Activated CD4-positive, alpha-beta T cell treated with anti-CD3 and anti-CD28 coated beads, Interleukin-2, amount 50 U/mL, for 48 hours (primary cell): Measurements from ENCODE around the gene MLC1.

Source experiments
- DNase-seq, 2 experiments: peaks; one replicate each; pipeline ENCODE4 v3.0.0-alpha.2; 2020

Gene MLC1

DNA sequence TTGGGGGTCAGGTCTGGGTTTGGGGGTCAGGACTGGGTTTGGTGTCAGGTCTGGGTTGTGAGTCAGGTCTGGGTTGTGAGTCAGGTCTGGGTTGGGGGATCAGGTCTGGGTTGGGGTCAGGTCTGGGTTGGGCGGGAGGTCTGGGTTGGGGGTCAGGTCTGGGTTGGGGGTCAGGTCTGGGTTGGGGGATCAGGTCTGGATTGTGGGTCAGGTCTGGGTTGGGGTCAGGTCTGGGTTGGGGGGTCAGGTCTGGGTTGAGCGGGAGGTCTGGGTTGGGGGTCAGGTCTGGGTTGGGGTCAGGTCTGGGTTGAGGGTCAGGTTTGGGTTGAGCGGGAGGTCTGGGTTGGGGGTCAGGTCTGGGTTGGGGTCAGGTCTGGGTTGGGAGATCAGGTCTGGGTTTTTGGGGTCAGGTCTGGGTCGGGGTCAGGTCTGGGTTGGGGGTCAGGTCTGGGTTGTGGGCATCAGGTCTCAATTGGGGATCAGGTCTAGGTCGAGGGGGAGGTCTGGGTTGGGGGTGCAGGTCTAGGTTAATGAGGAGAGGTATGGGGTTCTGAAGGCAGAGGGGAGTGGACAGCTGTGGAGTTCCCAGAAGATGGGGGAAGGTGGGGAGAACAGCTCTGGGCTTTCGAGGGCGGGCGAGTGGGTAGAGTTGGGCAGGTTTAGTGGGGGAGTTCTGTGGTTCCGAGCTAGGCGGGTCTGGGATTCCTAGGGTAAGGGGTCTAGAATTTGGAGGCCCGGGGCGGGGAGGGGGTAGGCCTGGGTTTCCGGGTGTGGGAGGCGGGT is 27.8 kb downstream of the MLC1 start:
- DNase-seq = no peak

DNA sequence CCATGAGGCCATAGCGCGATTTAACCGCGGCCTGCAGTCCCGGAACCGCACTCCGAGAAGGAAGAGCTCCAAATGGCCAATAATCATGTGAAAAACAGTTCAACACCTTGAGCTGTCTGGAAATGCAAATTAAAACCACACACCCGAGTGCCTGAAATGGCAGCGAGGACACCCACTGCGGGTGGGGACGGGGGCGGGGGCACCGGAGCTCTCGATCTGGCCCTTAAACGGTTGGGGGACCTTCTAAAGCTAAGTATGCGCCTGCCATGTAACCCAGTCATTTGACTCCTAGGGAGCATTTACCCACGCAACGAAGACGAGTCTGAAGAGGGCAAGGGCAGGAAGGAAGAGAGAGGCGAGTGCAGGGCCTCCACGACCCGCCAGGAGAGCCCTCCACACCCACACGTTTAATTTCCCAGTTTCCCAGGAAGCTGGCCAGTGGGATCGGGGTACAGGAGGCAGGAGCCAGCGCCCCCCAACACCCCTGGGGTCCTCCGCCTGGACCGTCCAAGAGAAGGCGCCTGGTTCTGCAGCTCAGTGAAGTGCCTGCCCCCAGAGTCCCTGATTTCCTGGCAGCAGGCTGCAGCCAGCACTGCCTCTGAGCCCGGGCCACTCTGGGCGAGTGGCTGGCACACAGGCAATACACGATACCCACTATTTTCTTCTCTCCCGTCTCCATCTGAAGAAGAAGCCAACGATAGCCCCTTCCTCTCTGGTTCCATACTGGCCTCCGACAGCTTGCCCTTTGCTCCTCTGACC is 28.8 kb downstream of the MLC1 start:
- DNase-seq = no peak

DNA sequence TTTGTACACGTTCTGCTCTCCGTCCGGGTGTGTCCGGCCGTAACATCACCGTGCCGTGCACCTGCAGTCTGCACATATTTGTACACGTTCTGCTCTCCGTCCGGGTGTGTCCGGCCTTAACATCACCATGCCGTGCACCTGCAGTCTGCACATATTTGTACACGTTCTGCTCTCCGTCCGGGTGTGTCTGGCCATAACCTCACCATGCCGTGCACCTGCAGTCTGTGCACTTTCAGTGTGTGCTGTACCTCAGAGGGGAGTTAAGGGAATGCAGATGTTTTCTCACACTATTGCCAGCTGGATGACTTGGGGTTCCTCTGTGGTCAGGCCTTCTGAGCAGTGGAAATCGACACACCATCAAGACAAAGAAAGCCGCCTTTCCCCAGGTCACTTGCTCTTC is 31.4 kb downstream of the MLC1 start:
- no peak for DNase-seq

DNA sequence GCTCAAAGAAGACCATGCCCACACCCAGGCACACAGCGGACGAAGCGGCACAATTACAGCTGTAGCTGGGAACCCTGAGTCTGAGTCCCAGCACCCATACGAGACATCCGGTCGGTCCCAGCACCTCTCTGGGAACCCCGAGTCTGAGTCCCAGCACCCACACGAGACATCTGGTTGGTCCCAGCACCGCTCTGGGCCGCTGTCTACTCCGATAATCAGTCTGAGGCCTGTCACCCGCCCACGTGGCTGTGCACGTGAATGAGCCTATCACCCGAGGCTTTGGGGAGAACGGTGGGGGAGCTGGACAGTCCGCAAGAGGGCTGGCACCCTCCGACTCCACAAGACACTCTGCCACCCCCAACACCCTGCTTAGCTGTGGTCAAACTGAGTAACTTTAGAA is 33.3 kb downstream of the MLC1 start:
- no peak for DNase-seq

DNA sequence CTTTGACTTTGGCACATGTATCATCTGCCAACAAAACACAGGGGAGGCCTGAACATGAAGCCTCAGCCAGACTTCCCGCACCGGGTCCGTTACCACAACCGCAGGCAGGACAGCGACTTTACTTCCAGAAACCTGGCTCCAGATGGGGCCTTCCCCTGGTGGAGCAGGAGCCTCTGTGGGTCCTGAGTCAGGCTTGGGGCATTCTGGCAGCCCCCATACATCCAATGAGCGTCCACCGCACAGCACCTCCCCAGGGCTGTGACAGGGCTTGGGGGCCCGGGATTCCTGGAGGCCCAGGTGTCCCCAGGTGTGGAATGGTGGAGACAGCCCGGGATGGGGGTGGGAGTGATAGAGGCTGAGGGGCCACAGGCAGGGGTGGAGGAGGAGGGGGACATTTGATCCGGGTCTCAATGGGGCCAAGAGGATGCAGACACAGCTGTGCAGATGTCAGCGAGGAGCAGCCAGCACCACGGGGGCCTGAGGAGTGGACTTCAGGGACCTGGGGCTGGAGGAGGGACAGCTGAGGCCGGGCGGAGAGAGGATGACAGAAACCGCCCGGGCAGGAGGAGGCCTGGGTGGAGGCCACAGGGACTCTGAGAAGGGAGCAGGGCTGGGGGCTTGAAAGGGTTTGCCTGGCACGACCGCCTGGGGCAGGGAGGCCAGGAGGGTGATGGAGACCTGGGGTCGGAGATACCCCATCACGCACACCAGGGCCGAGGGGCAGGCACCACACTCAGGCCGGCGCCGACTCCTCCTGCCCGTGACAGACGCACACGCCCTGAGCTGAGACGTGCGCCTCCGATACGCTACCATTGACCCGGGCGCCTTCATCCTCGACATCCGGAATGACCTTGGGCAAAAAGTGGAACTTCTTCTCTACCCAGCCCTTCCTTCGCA is 35.7 kb downstream of the MLC1 start:
- DNase-seq = no peak

DNA sequence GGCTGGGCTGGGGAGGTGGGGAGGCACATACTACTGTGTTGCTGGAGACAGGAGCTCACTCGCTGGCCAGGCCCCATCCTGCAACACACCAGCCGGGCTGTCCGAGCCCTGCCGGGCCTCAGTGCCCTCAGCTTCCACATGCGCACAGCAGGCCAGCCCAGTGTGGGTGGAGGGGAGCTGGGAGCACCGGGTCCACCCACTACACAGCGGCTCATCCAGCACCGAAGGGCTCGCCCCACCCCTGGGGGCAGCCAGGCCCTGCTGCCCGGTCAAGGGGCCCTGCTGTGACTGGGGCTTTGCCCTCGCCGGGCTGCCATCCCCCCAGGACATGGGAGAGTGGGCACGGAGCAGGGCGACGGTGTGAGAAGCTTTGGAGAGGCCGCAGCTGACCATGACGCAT is 36.4 kb downstream of the MLC1 start:
- no peak for DNase-seq

DNA sequence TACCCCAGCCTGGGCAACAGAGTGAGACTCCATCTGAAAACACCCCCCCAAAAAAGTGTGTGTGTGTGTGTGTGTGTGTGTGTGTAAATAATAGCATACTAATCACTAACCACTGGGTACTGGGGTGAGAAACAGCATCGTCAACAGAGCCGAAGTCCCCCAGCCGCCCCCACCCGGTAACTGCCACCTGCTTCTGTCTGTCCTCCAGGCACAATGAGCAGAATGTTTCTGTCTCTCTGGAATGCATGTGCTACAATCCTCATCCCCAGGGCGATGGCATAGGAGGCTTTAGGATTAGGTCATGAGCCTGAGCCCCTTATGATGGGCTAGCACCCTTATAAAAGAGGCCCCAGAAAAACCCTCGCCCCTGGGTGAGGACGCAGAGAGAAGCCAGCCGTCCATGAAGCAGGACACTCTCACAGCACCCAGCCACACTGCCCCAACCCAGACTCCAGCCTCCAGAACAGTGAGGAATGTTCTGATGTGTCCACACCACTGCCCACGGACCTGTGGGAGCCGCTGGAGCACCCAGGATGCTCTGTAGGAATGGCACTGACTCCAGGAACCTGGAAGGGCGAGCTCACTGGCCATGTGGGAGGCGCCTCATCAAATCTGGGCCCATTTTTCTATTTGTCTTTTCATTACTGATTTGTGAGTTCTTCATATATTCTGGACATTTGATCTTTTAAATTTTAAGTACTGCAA is 37.0 kb downstream of the MLC1 start:
- DNase-seq = no peak

DNA sequence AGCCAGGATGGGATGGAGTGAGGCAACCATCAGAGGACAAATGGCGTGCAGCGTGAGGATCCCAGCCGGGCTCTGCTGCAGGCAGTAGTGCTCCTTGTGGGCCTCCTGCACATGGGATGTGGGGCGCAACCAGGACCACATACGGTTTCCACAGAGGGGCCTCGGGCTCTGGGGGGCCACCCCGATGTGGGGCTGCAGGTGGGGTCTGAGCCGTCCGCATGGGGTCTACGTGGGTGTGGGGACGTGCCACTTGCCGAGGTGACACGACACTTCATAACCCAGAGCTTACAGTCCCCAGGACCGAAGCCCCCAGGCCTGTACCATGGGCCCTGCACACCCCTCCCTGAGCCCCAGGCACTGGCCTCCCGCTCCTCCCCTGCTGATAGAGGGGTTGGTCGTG is 37.9 kb downstream of the MLC1 start:
- no peak for DNase-seq

DNA sequence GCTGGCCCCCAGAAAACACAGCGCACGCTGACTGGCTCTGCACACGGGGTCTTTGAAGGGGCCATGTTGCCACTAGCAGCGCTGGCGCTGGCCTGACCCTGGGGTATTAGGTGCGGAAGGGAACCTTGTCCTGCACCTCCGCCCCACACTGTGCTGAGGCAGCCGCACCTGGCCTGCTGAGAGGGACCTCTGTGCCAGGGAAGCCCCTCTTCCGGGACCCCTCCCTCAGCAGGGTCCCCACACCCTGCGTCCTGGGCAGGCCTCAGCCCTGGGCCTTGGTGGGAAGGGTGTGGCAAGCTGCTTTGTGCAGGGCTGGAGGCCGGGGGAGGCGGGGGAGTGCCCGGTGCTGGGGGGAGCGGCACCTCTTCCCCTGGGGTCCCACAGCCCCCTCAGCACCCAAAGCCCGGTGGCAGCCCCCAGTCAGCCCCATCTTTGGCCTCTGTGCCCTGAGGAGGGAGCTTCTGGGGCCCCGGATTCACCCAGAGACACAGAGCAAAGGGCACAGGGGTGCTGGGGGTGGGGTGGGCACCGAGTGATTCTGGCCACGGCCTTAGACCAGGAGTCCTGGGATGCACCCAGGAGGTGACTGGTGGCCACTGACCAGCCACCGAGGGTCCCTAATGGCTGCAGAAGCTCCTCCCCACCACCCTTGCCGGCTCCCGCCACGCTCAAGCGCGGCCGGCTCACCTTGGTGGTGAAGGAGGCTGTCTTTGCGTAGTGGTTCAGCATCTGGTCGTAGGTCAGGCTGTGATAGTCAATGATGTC is 38.6 kb downstream of the MLC1 start:
- no peak for DNase-seq

DNA sequence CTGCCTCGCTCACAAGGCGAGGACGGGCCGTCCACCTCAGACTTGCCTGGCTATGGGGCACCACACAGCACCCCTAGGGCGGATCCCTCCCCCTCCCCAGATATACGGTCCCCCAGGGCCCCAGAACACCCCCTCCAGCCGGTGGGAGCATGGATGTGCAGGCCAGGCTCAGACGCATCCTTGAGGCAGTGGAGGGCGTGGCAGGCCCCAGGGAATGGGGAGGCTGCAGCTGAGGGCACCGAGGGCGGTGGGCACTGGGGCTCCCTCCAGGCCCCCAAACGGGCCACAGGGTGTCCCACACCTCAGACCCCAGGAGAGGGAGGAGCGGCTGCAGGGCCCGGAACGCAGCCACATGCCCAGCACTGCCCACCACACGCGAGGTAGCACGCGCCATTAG is 39.2 kb downstream of the MLC1 start:
- no peak for DNase-seq

DNA sequence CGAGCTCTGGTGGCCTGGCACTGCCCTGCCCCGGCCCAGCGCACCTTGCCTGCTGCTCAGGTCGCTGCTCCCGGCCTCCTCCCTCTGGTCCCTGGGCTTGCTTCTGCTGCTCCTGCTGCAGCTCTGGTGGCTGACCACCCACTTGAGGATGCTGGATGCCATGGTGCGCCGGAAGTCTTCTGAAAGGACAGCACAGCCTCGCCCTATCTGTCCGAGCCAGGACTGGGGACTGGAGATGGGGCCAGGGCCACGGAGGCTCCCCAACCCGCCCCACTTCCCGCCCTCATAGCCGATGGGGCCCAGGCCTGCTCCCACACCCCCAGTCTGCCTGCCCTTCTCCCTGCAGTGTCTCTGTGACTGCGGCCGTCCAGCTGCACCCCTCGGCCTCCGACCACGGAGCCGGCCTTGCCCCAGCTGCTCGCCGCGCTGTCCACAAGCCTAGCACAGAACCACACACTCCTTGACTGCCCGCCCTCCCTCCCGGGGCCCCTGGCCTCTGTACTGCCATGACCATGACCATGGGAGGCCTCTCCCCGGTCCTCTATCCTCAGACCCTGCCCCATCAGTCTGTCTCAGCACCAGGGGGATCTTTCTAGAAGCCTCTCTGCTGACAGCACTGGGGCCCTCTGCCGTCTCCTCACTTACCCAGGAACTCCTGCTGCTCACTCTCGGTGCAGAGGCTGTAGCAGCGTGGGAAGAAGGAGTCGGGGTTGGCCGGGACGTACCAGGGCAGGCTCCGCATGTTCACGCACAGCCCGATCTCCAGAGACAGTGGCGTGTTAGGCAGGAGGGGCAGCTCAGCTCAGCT is 39.8 kb downstream of the MLC1 start:
- DNase-seq = no peak

DNA sequence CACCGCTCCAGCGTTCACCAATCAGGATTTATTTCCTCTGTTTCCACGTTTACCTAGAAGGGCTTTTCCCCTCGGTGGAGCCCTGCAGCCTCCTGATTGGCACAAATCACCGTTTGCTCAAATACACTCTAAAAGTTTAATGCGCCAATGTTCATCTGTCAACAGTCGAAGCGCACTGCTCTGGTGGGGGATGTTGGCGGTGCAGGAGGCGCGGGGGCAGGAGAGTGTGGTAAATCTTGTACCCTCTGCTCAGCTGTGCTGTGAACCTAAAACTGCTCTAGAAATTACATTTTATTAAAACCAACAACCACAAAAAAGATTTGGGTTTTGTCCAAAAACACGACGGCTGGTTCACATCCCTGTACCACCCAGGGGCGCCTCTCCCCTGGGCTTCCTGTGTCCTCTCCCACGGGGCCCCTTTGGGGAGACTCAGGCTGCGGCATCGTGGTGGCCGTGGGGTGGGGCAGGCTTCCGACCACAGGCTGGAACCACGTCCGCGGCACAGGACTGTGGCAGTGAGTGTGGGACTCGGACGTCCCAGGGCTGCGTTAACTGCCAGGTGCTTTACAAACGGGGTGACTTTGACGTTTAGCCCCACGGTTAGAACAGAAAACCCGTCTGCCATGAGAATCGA is 40.6 kb downstream of the MLC1 start:
- DNase-seq = no peak

DNA sequence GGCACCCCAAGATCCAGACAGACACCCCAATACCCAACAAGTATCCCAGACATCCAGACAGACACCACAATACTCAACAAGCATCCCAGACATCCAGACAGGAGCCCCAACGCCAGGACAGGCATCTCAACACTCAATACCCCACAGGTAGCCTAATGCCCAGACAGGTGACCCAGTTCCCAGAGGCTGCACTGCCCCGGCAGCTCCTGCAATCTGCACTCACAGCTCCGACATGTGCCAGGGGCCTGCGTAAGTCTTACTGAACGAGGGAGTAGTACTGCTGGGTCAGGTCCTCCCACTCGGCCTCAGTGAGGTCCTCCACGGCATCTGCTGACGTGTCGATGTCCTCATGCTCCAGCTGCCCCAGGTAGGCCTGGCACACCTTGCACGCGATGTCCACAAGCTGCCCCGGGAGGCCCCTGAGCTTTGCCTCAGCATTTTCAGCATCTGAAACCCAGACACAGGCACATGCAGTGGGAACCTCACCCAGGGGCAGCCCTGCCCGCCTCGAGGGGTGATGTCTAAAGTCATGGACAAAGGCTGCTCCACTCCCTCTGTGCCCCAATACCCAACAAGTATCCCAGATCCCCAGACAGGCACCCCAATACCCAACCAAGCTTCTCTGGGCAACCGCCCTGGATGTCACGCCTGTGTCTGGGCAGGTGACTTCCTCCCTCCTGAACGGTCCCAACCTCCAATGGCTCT is 43.7 kb downstream of the MLC1 start:
- DNase-seq = no peak

DNA sequence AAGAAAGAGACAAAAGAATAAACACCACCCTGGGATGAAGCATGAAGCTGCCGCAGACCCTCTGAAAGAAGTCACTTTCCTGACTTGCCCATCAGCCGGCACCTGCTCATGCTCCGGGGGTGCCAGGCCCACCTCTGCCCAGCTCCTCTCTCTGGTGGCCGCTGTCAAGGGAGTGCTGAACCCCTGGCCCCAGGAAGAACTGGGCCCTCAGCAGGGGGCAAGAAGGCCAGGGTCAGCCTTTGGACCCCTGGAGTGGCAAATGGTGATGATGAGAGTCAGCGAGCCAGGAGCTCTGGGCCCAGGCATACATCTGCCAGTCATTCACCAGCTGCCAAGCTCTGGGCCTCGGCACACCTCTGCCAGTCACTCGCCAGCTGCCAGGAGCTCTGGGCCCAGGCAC is 44.5 kb downstream of the MLC1 start:
- DNase-seq = no peak

DNA sequence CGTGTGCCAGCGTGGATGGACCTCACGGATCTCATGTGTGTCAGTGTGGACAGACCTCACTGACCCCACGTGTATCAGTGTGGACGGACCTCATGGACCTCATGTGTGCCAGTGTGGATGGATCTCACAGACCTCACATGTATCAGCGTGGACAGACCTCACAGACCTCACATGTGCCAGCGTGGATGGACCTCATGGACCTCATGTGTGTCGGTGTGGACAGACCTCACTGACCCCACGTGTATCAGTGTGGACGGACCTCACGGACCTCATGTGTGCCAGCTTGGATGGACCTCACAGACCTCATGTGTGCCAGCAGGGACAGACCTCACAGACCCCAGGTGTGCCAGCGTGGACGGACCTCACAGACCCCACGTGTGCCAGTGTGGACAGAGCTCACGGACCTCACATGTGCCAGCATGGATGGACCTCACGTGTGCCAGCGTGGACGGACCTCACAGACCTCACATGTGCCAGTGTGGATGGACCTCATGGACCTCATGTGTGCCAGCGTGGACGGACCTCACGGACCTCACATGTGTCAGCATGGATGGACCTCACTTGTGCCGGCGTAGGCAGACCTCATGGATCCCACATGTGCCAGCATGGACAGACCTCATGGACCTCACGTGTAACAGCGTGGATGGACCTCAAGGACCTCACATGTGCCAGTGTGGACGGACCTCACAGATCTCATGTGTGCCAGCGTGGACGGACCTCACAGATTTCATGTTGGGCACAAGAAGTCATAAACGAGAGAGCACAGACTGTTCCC is 45.4 kb downstream of the MLC1 start:
- no peak for DNase-seq

DNA sequence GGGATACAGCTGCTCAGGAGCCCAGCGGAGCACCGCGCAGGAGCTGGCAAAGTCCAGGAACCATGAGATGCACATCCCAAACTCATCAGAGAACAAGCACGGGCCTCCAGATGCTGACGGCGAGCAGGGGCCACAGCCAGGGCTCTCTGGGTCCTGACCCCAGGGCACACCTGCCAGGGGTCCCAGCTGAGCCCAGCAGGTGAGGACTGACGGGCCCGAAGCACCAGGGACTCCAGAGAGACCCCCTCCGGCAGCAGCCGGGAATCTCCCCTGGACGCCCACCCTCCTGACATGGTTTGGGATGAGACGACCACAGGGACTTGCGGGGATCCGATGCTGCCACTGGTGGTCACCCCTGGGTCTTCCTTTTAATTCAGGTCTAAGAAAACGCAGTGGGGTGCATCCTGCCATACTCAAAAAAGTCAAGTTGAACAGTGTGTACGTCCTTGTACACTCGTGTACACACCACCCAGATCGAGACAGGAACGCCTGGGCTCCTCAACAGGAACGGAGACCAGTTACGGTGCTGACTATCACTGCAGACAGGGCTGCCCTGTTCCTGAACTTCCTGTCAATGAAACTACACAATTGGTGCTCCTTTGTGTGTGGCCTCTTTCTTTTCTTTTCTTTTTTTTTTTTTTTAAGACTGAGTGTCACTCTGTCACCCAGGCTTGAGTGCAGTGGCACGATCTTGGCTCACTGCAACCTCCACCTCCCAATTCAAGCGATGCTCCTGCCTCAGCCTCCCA is 49.1 kb downstream of the MLC1 start:
- no peak for DNase-seq

DNA sequence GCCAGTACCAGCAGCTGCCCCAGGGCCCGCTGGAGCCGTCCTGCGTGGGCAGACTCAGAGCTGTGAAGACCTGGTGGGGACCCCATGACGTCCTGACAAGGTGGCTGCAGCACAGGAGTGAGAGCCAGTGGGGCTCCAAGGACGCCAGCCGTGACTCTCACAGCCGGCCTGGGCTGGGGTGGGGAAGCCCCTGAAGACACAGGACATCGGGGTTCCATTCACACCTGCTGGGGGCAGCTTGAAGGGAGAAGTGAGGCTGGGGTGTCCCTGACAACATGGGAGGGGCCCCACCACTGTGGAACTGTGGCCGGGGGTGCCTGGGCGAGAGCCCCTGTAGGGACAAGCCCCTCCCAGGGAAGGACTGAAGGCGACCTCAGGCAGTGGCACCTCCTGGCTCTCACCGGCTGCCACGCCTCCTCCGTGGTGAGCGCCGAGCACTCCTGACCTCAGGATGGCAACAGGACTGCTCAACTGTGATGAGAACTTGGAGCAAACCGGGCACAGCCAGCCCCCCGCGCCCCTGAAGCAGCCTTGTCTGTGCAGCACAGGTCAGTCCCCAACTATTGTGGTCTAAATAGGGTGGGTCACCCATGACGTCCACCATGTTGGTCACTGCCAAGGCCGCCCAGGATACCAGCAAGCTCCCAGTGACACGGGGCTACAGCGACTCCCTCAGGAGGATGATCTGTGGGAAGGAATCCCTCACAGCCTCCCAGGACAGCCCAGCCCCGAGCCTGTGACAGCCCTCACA is 49.9 kb downstream of the MLC1 start:
- DNase-seq = no peak
